ENCODE results near the gene PSMD5. TPM values are rescaled to one million over a fixed set of nuclear protein-coding genes. Genes with fewer than 3 reads are reported as not detected.

The PSMD5 gene
- total RNA-seq, 1 donor from 2014 or later: 31.4 TPM

GRCh38 chr9:120850315-120850714 is 7.6 kb upstream of the PSMD5 start:
- DNase-seq (ENCODE audit: low read depth): no peak
- no peak for TF ChIP-seq CTCF (conservative IDR thresholded peaks at IDR 0.05; ENCODE audit: low read depth, low read length)
- no peak overlapping the region for H3K4me3 ChIP-seq (ENCODE audit: low read depth, low read length)

GRCh38 chr9:120846906-120847305 is 4.2 kb upstream of the PSMD5 start:
- TF ChIP-seq CTCF (conservative IDR thresholded peaks at IDR 0.05; ENCODE audit: low read depth, low read length): no peak
- no peak overlapping the region for H3K4me3 ChIP-seq (ENCODE audit: low read depth, low read length)
- no peak for DNase-seq (ENCODE audit: low read depth)

- TF ChIP-seq CTCF (conservative IDR thresholded peaks at IDR 0.05; ENCODE audit: low read depth, low read length): no peak
- no peak overlapping the region for H3K4me3 ChIP-seq (ENCODE audit: low read depth, low read length)
- no peak for DNase-seq (ENCODE audit: low read depth)
Measured at GRCh38 chr9:120846251-120846889, 3.6 kb upstream of the PSMD5 start.

GRCh38 chr9:120845255-120845654 is 2.5 kb upstream of the PSMD5 start:
- TF ChIP-seq CTCF (conservative IDR thresholded peaks at IDR 0.05; ENCODE audit: low read depth, low read length): no peak
- H3K4me3 ChIP-seq (ENCODE audit: low read depth, low read length): no peak overlapping the region
- DNase-seq (ENCODE audit: low read depth): no peak

- no peak for DNase-seq (ENCODE audit: low read depth)
- TF ChIP-seq CTCF (conservative IDR thresholded peaks at IDR 0.05; ENCODE audit: low read depth, low read length): no peak
- H3K4me3 ChIP-seq (ENCODE audit: low read depth, low read length): peak overlapping the region; percentile 100
Measured at GRCh38 chr9:120841930-120842684, 615 bp downstream of the PSMD5 start.

GRCh38 chr9:120839146-120839545 is 3.6 kb downstream of the PSMD5 start:
- no peak for DNase-seq (ENCODE audit: low read depth)
- no peak for TF ChIP-seq CTCF (conservative IDR thresholded peaks at IDR 0.05; ENCODE audit: low read depth, low read length)
- H3K4me3 ChIP-seq (ENCODE audit: low read depth, low read length): no peak overlapping the region

- no peak for TF ChIP-seq CTCF (conservative IDR thresholded peaks at IDR 0.05; ENCODE audit: low read depth, low read length)
- H3K4me3 ChIP-seq (ENCODE audit: low read depth, low read length): no peak overlapping the region
- no peak for DNase-seq (ENCODE audit: low read depth)
Measured at GRCh38 chr9:120837921-120838320, 4.8 kb downstream of the PSMD5 start.

Measured in epithelial cell of proximal tubule (primary cell).